ENCODE results near the gene ZKSCAN4.

The ZKSCAN4 gene

GRCh38 chr6:28282926-28283325, 30.9 kb upstream of the ZKSCAN4 start:
- Histone ChIP-seq H3K36me3 (ENCODE audit: control insufficient read depth, insufficient read depth, low read length) (no peaks in the 10 kb centered on the region), H3K27ac (no peak overlapping the region), H3K9ac (no peak overlapping the region), H3K79me2 (no peaks in the 10 kb centered on the region), H3K4me3 (ENCODE audit: low read depth, low read length) (no peak overlapping the region), H3K9me3 (ENCODE audit: control insufficient read depth, low read length) (no peaks in the 10 kb centered on the region), H3K27me3 (ENCODE audit: control insufficient read depth, insufficient read depth, low read length) (no peaks in the 10 kb centered on the region), H3K4me1 (no peaks in the 10 kb centered on the region), H2AFZ (no peak overlapping the region), H3K4me2 (ENCODE audit: low read length) (no peak overlapping the region)
- no peak for TF ChIP-seq CTCF (IDR thresholded peaks at IDR 0.05)

- Histone ChIP-seq H3K27ac (no peak within 1 kb of the TSS), H3K9me3 (ENCODE audit: control insufficient read depth, low read length) (no peaks in the 10 kb centered on the region), H3K36me3 (ENCODE audit: control insufficient read depth, insufficient read depth, low read length) (no peaks in the 10 kb centered on the region), H2AFZ (peak within 1 kb of the TSS; percentile 93), H3K4me2 (ENCODE audit: low read length) (peak within 1 kb of the TSS; percentile 86), H3K4me1 (no peaks in the 10 kb centered on the region), H3K79me2 (no peaks in the 10 kb centered on the region), H3K9ac (no peak within 1 kb of the TSS), H3K4me3 (ENCODE audit: low read depth, low read length) (peak within 1 kb of the TSS; percentile 74), H3K27me3 (ENCODE audit: control insufficient read depth, insufficient read depth, low read length) (no peaks in the 10 kb centered on the region)
- TF ChIP-seq CTCF (IDR thresholded peaks at IDR 0.05) = no peak
Measured at GRCh38 chr6:28281288-28282064, 29.4 kb upstream of the ZKSCAN4 start, which contains the start of gene PGBD1. TSS of gene PGBD1 (plus strand) at chr6:28281572. CDS start at chr6:28283814, 2,242 bp downstream.

GRCh38 chr6:28280595-28281287, 28.7 kb upstream of the ZKSCAN4 start:
- Histone ChIP-seq H3K36me3 (ENCODE audit: control insufficient read depth, insufficient read depth, low read length) (no peaks in the 10 kb centered on the region), H3K4me1 (no peaks in the 10 kb centered on the region), H3K4me2 (ENCODE audit: low read length) (peak overlapping the region; percentile 86), H3K9ac (no peak overlapping the region), H2AFZ (peak overlapping the region; percentile 93), H3K79me2 (no peaks in the 10 kb centered on the region), H3K27me3 (ENCODE audit: control insufficient read depth, insufficient read depth, low read length) (no peaks in the 10 kb centered on the region), H3K9me3 (ENCODE audit: control insufficient read depth, low read length) (no peaks in the 10 kb centered on the region), H3K4me3 (ENCODE audit: low read depth, low read length) (peak overlapping the region; percentile 74), H3K27ac (no peak overlapping the region)
- TF ChIP-seq CTCF (IDR thresholded peaks at IDR 0.05) = no peak

- Histone ChIP-seq H3K36me3 (ENCODE audit: control insufficient read depth, insufficient read depth, low read length) (no peaks in the 10 kb centered on the region), H2AFZ (no peak overlapping the region), H3K9me3 (ENCODE audit: control insufficient read depth, low read length) (no peaks in the 10 kb centered on the region), H3K27ac (no peak overlapping the region), H3K4me1 (no peaks in the 10 kb centered on the region), H3K4me2 (ENCODE audit: low read length) (no peak overlapping the region), H3K9ac (no peak overlapping the region), H3K4me3 (ENCODE audit: low read depth, low read length) (no peak overlapping the region), H3K27me3 (ENCODE audit: control insufficient read depth, insufficient read depth, low read length) (no peaks in the 10 kb centered on the region), H3K79me2 (no peaks in the 10 kb centered on the region)
- TF ChIP-seq CTCF (IDR thresholded peaks at IDR 0.05) = no peak
Measured at GRCh38 chr6:28277746-28278145, 25.7 kb upstream of the ZKSCAN4 start.
